ENCODE measurements around the gene GALK2.

The GALK2 gene

DNA sequence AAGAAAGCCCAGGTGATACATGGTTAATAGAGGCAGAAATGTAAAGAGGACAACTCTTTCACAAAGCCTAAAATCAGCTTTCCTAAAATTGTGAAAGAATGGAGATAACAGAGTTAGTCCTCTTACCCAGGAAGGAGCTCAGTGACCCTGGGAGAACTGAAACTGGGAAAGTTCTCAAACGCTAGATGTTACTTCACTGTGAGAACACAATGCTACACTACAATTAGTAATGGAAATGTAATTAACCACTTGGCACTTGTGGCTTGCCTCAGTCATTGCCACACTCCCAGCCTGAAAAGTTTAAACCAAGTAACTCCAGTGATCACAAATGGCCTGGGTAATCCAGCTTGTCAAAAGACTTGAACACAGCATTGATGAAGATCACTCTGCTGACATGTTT, 150.3 kb downstream of the GALK2 start:
- H3K4me2 ChIP-seq = no peak overlapping the region
- H4K20me1 ChIP-seq (ENCODE audit: insufficient read depth) = no peaks in the 10 kb centered on the region
- no peak overlapping the region for H3K27ac ChIP-seq
- no peak overlapping the region for H3K9ac ChIP-seq
- no peaks in the 10 kb centered on the region for H3K36me3 ChIP-seq (ENCODE audit: insufficient read depth)
- H3K79me2 ChIP-seq (ENCODE audit: insufficient read depth, low read depth) = no peaks in the 10 kb centered on the region
- no peak overlapping the region for H2AFZ ChIP-seq (ENCODE audit: low read depth)
- H3K27me3 ChIP-seq (ENCODE audit: insufficient read depth, low read depth) = no peaks in the 10 kb centered on the region
- H3K4me1 ChIP-seq (ENCODE audit: low read depth, poor library complexity, severe bottlenecking) = no peaks in the 10 kb centered on the region
- no peak overlapping the region for H3K4me3 ChIP-seq (IDR thresholded peaks at IDR 0.05; ENCODE audit: insufficient read depth, low read depth, low read length)
- TF ChIP-seq, protein P1, sequence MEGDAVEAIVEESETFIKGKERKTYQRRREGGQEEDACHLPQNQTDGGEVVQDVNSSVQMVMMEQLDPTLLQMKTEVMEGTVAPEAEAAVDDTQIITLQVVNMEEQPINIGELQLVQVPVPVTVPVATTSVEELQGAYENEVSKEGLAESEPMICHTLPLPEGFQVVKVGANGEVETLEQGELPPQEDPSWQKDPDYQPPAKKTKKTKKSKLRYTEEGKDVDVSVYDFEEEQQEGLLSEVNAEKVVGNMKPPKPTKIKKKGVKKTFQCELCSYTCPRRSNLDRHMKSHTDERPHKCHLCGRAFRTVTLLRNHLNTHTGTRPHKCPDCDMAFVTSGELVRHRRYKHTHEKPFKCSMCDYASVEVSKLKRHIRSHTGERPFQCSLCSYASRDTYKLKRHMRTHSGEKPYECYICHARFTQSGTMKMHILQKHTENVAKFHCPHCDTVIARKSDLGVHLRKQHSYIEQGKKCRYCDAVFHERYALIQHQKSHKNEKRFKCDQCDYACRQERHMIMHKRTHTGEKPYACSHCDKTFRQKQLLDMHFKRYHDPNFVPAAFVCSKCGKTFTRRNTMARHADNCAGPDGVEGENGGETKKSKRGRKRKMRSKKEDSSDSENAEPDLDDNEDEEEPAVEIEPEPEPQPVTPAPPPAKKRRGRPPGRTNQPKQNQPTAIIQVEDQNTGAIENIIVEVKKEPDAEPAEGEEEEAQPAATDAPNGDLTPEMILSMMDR (conservative IDR thresholded peaks at IDR 0.05; ENCODE audit: low read depth, low read length) = no peak

DNA sequence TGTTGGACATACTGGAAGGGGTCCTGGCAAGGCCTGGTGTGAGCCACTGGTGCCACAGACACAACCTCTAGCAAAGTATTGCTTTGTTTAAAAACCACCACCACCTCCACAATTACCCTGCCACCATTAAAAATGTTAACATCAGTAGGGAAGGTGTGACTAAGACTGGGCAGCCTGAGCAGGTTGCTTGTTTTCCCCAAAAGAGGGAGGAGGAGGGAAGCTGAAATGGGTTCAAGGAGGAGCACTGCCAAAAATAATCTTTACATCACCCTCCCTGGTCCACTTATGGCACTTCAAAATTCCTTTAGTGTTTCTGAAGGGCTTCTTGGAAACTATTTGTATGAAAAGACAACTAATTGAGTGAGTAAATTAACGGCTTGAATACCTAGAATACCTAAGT, 153.2 kb downstream of the GALK2 start:
- Histone ChIP-seq H3K4me3 (IDR thresholded peaks at IDR 0.05; ENCODE audit: insufficient read depth, low read depth, low read length) (no peak overlapping the region), H3K36me3 (ENCODE audit: insufficient read depth) (no peaks in the 10 kb centered on the region), H3K27me3 (ENCODE audit: insufficient read depth, low read depth) (no peaks in the 10 kb centered on the region), H3K4me2 (no peak overlapping the region), H4K20me1 (ENCODE audit: insufficient read depth) (no peaks in the 10 kb centered on the region), H3K27ac (no peak overlapping the region), H3K4me1 (ENCODE audit: low read depth, poor library complexity, severe bottlenecking) (no peaks in the 10 kb centered on the region), H2AFZ (ENCODE audit: low read depth) (no peak overlapping the region), H3K9ac (no peak overlapping the region), H3K79me2 (ENCODE audit: insufficient read depth, low read depth) (no peaks in the 10 kb centered on the region)
- TF ChIP-seq, protein P1 (conservative IDR thresholded peaks at IDR 0.05; ENCODE audit: low read depth, low read length) = no peak

DNA sequence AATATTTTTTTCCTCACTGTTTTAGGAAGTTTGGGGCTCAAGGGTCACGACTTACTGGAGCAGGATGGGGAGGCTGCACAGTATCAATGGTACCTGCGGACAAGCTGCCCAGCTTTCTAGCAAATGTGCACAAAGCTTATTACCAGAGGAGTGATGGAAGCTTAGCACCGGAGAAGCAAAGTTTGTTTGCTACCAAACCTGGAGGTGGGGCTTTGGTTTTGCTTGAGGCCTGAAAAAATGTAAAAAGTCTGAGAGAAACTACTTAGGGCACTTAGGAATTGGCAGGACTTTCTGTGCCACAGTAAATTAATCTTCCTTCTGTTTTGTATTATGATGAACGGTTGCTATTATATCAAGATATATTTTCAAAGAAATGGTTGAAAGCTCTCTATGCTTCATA, 157.9 kb downstream of the GALK2 start:
- no peaks in the 10 kb centered on the region for H3K27me3 ChIP-seq (ENCODE audit: insufficient read depth, low read depth)
- no peak overlapping the region for H3K4me3 ChIP-seq (IDR thresholded peaks at IDR 0.05; ENCODE audit: insufficient read depth, low read depth, low read length)
- H3K27ac ChIP-seq = no peak overlapping the region
- no peak overlapping the region for H3K9ac ChIP-seq
- H3K79me2 ChIP-seq (ENCODE audit: insufficient read depth, low read depth) = no peaks in the 10 kb centered on the region
- H3K36me3 ChIP-seq (ENCODE audit: insufficient read depth) = no peaks in the 10 kb centered on the region
- H4K20me1 ChIP-seq (ENCODE audit: insufficient read depth) = no peaks in the 10 kb centered on the region
- no peak overlapping the region for H3K4me2 ChIP-seq
- no peaks in the 10 kb centered on the region for H3K4me1 ChIP-seq (ENCODE audit: low read depth, poor library complexity, severe bottlenecking)
- TF ChIP-seq, protein P1 (conservative IDR thresholded peaks at IDR 0.05; ENCODE audit: low read depth, low read length) = no peak
- no peak overlapping the region for H2AFZ ChIP-seq (ENCODE audit: low read depth)

DNA sequence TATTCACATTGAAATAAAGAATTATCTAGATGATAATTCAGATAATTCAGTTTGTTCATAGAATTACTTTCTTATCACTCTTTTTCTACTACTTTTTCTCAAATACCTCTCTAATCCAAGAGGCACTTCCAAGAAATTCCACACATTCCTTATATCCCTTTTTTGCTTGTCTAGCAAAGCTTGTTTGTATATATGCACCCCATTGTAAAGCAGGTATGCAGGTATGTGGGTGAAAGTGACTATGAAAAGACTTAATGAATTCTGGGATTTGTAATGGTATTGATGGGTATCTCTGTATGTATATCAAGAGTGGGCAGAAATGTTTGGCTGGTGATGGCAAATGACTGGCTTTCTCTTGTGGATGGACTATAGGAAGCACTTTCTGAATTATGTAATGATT, 158.9 kb downstream of the GALK2 start:
- H4K20me1 ChIP-seq (ENCODE audit: insufficient read depth) = no peaks in the 10 kb centered on the region
- no peaks in the 10 kb centered on the region for H3K4me1 ChIP-seq (ENCODE audit: low read depth, poor library complexity, severe bottlenecking)
- H3K79me2 ChIP-seq (ENCODE audit: insufficient read depth, low read depth) = no peaks in the 10 kb centered on the region
- no peaks in the 10 kb centered on the region for H3K27me3 ChIP-seq (ENCODE audit: insufficient read depth, low read depth)
- H3K4me3 ChIP-seq (IDR thresholded peaks at IDR 0.05; ENCODE audit: insufficient read depth, low read depth, low read length) = no peak overlapping the region
- no peak overlapping the region for H3K4me2 ChIP-seq
- H3K9ac ChIP-seq = no peak overlapping the region
- H3K27ac ChIP-seq = no peak overlapping the region
- TF ChIP-seq, protein P1 (conservative IDR thresholded peaks at IDR 0.05; ENCODE audit: low read depth, low read length) = no peak
- H3K36me3 ChIP-seq (ENCODE audit: insufficient read depth) = no peaks in the 10 kb centered on the region
- no peak overlapping the region for H2AFZ ChIP-seq (ENCODE audit: low read depth)

DNA sequence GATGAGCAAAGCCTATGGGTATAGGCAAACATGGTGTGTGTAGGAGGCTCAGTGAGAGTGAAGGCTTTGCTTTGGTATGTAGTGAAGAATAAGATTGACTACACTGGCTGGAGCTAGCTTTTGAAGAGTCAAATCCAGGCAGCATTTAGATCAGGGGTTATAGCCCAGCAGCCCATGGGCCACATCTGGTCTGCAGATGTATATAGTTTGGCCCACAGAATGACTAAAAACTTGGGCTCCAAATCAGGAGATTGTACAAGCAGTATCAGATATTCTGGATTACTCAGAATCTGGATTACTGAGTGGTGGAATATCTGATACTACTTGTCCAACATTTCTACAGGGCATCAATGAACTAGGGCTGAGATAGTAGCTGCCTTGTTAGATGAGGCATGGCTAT, 160.1 kb downstream of the GALK2 start:
- no peak overlapping the region for H3K27ac ChIP-seq
- no peaks in the 10 kb centered on the region for H3K79me2 ChIP-seq (ENCODE audit: insufficient read depth, low read depth)
- TF ChIP-seq, protein P1 (conservative IDR thresholded peaks at IDR 0.05; ENCODE audit: low read depth, low read length) = no peak
- no peaks in the 10 kb centered on the region for H3K4me1 ChIP-seq (ENCODE audit: low read depth, poor library complexity, severe bottlenecking)
- H3K9ac ChIP-seq = no peak overlapping the region
- H2AFZ ChIP-seq (ENCODE audit: low read depth) = no peak overlapping the region
- no peaks in the 10 kb centered on the region for H3K27me3 ChIP-seq (ENCODE audit: insufficient read depth, low read depth)
- no peaks in the 10 kb centered on the region for H3K36me3 ChIP-seq (ENCODE audit: insufficient read depth)
- no peak overlapping the region for H3K4me2 ChIP-seq
- no peak overlapping the region for H3K4me3 ChIP-seq (IDR thresholded peaks at IDR 0.05; ENCODE audit: insufficient read depth, low read depth, low read length)
- no peaks in the 10 kb centered on the region for H4K20me1 ChIP-seq (ENCODE audit: insufficient read depth)

Measured in KMS-11 (cell line).